ENCODE results near the gene DUSP28.
A peak's percentile ranks its signal among the peaks of the same experiment; 100 is the strongest.

The DUSP28 gene

DNA sequence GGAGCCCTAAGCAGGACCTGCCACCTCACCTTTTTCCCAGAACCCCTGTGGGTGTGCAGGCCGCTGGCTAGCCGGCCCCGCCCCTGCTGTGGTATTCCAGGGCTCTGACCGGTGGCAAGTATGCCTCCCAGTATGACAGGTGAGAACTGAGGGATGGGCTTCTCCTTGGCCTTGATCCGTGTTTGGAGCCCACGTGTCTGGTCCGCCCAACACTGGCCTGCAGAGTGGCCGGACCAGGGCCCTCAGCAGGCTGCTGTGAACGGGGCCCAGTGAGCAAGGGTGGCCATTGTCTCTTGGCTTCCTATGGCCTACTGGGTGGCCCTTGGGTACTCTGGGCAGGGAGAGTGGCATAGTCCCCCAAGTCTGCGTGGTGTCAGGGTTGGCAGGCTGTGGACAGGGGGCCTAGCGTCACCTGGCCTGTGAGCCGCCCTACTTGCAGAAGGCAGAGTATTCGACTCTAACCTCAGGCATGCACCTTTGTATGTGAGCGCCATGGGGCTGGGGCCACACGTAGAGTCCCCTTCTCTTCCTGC lies 9.9 kb downstream of the DUSP28 start:
- DNase-seq (ENCODE audit: low read depth, low spot score): no peak
- H3K4me3 ChIP-seq (ENCODE audit: low read depth, low read length): peak overlapping the region; percentile 6; the same call in 1 of the 2 replicates
- TF ChIP-seq, protein P1, sequence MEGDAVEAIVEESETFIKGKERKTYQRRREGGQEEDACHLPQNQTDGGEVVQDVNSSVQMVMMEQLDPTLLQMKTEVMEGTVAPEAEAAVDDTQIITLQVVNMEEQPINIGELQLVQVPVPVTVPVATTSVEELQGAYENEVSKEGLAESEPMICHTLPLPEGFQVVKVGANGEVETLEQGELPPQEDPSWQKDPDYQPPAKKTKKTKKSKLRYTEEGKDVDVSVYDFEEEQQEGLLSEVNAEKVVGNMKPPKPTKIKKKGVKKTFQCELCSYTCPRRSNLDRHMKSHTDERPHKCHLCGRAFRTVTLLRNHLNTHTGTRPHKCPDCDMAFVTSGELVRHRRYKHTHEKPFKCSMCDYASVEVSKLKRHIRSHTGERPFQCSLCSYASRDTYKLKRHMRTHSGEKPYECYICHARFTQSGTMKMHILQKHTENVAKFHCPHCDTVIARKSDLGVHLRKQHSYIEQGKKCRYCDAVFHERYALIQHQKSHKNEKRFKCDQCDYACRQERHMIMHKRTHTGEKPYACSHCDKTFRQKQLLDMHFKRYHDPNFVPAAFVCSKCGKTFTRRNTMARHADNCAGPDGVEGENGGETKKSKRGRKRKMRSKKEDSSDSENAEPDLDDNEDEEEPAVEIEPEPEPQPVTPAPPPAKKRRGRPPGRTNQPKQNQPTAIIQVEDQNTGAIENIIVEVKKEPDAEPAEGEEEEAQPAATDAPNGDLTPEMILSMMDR (IDR thresholded peaks at IDR 0.05; ENCODE audit: insufficient read depth, low read length, missing control alignments): no peak
- ChIA-PET CTCF (interaction anchor here (1.7 to 2.1 kb wide), 2 partner anchors 9 to 17 kb away, joined by 5 to 15 read pairs; partner anchors contain the start of genes CAPN10 and DUSP28), POLR2A (no interaction called here)

DNA sequence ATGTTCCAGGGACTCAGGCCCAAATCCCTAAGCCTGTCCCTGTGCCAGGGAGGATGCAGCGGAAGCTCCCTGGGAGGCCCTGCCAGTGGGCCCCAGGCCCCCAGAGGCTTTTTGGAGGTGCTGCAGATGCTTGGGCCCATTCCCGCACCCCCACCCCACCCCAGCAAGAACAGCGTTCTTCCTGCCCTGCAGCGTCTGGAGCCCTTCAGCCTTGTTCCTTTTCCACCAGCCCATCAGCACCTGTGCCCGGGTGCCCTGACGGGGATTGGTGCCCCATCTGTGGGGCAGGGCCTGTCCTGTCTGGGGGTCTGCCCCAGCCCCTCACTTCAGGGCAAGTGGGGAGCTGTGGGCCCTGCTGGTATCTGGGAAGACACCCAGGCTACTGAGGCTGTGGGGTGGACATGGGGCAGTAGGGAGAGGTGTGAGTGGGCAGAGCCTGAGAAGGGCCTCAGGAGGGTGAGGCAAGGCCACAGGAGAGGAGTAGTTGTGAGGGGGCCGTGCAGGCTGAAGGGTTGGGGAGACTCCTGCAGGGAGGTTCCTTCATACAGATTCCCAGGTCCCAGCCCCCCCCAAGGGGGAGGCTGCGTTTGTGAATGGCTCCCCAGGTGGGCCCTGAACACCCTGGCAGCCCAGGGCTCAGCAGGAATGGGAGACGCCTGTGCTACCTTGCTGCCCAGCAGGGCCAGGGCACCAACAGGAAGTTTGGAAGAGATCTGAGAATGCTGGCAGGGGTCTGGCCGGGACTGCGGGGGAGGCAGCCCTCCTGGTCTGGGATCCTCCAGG lies 10.6 kb downstream of the DUSP28 start:
- TF ChIP-seq, protein P1 (IDR thresholded peaks at IDR 0.05; ENCODE audit: insufficient read depth, low read length, missing control alignments): no peak
- ChIA-PET POLR2A (no interaction called here), CTCF (interaction anchor here (0.9 to 2.1 kb wide), 2 partner anchors 12 to 14 kb away, joined by 3 to 10 read pairs; no protein-coding TSS in a partner anchor)
- H3K4me3 ChIP-seq (ENCODE audit: low read depth, low read length): no peak overlapping the region
- no peak for DNase-seq (ENCODE audit: low read depth, low spot score)

- ChIA-PET POLR2A (interaction anchor here (1.0 kb wide), 1 partner anchor 15 kb away, joined by 3 read pairs; the partner anchor contains the start of gene CAPN10), CTCF (interaction anchor here (0.9 to 2.1 kb wide), 2 partner anchors 11 to 14 kb away, joined by 3 to 10 read pairs; no protein-coding TSS in a partner anchor)
- TF ChIP-seq, protein P1 (IDR thresholded peaks at IDR 0.05; ENCODE audit: insufficient read depth, low read length, missing control alignments): no peak
- H3K4me3 ChIP-seq (ENCODE audit: low read depth, low read length): no peak overlapping the region
- DNase-seq (ENCODE audit: low read depth, low spot score): no peak
These were observed 11.3 kb downstream of the DUSP28 start for GRCh38 chr2:240571314-240571973.

DNA sequence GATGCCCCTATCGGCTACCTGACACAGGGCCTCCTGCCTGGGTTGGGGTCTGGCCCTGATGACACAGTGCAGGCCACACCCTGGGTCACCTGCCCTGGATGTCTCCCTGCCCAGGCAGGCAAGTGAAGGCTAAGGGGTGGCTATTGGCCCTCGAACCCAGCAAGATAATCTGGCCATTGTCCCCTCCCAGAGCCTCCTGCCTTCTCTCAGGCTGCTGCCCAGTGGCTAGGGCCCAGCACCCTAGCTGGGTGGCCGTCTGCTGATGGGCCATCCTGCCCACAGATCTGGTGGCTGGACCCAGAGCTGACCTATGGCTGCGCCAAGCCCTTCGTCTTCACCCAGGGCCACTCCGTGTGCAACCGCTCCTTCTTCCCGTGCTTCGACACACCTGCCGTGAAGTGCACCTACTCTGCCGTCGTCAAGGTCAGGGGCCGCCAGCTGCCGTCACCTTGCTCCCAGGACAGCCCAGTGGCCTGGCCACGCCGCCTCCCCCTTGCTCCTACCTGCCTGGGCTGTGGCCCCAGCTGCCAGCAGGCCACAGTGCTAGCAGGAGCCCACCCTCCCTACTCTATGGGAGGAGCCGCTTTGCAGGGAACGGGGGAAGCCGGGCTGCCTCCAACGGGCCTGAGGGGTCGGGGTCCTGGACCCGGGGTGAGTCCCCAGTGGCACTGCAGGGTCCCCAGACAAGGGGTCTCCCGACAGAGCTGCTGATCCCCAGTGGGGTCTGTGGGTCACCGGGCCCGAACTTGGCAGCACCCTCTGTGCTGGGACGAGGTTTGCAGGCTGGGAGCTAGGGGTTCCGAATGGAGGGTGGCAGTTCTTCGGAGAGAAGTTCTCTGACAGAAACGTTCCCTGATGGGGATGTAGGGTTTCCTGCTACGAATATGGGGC lies 12.2 kb downstream of the DUSP28 start:
- no peak for DNase-seq (ENCODE audit: low read depth, low spot score)
- ChIA-PET CTCF (interaction anchor here (2.1 kb wide), 1 partner anchor 13 kb away, joined by 10 read pairs; no protein-coding TSS in a partner anchor), POLR2A (interaction anchor here (0.7 to 1.0 kb wide), 2 partner anchors 14 to 22 kb away, joined by 3 read pairs; partner anchors contain the start of gene CAPN10)
- TF ChIP-seq, protein P1 (IDR thresholded peaks at IDR 0.05; ENCODE audit: insufficient read depth, low read length, missing control alignments): no peak
- H3K4me3 ChIP-seq (ENCODE audit: low read depth, low read length): no peak overlapping the region

- TF ChIP-seq, protein P1 (IDR thresholded peaks at IDR 0.05; ENCODE audit: insufficient read depth, low read length, missing control alignments): no peak
- ChIA-PET CTCF (interaction anchor here (1.3 kb wide), 1 partner anchor 12 kb away, joined by 3 read pairs; no protein-coding TSS in a partner anchor), POLR2A (interaction anchor here (0.9 kb wide), 1 partner anchor 13 kb away, joined by 3 read pairs; no protein-coding TSS in a partner anchor)
- DNase-seq (ENCODE audit: low read depth, low spot score): no peak
- H3K4me3 ChIP-seq (ENCODE audit: low read depth, low read length): no peak overlapping the region
These were observed 12.9 kb downstream of the DUSP28 start for GRCh38 chr2:240573071-240573515.
